ENCODE data around the gene NAALADL2.

The NAALADL2 gene

DNA sequence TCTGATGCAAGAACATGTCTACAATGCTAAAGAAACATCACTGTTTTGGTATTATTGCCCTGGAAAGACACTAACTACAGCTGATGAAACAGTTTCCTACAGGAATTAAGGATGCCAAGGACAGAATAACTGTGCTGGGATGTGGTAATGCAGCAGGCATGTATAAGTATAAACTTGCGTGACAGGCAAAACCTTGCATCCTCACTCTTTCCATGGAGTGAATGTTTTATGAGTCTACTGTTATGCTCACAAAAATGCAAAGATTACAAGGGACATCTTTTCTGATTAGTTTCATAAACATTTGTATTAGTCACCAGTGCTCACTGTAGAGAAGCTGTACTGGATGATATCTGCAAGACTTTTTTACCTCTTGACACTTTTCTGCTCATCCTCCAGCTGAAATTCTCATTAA, 143.6 kb downstream of the NAALADL2 start:
- no peak for DNase-seq

DNA sequence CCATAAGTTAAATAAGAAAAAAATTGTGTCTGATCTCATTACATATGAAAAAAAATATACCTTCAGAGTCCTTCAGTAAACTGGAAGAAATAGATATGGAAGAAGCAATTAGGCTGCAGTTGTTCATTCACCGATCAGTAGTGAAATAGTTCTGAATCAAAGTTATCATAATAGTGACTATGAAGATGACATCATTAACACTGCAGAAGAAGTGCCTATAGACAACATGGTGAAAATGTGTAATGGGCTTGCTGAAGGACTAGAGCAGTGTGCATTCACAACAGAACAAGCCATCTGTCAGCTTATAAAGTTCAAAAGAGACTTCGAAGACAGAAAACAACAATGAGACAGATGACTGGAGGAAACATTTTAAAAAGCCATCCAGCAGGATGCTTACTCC, 144.5 kb downstream of the NAALADL2 start:
- DNase-seq, result no peak

- DNase-seq, result no peak
Observed at GRCh38 chr3:175005193-175005592, 146.1 kb downstream of the NAALADL2 start.

GRCh38 chr3:175005881-175006280, 146.7 kb downstream of the NAALADL2 start:
- no peak for DNase-seq

DNA sequence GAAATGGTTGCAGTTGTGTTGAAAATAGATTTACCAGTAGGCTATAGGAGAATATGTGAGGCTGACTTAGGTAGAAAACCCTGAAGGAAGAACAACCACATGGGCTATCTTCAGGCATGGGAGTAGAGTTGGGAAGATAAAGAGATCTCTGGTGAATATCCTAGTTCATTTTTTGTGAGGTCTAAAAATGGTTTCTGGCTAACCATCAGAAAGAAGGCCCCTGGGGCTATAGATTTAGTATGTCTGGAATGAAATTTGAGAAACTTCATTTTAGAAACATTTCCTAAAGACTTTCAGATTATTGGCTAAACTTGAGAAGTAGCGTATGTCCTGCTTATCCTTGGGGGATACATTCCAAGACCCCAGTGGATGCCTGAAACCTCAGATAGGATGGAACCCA, 148.2 kb downstream of the NAALADL2 start:
- no peak for DNase-seq

- DNase-seq, result no peak
Observed at GRCh38 chr3:175009295-175009694, 150.2 kb downstream of the NAALADL2 start.

DNA sequence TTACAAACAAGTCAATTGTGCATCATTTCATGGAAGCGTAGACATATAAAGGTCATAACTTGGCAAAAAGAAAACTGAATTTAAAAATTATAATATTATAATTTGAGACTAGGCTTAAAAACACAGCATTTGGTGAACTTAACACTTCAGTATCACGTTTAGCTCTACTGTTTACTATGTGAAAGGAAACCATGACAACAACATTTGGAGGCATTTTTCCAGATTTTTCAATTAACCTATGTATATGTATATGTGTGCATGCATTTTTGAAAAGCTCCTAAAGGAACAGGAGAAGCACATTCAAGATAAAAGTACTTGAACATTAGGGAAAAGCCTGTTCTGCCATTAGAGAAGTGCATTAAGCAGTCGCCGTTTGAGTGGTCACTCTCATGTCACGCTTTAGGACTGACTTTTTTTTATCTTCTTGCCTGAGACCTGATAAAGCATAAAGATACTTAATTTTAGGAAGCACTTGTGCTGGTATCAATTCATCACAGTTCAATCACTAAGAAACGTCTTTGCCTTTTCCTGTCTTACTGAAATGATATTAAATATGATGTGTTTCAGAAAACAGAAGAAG, 156.0 kb downstream of the NAALADL2 start:
- DNase-seq, result no peak

GRCh38 chr3:175018946-175019727, 160.0 kb downstream of the NAALADL2 start:
- DNase-seq, result no peak

DNA sequence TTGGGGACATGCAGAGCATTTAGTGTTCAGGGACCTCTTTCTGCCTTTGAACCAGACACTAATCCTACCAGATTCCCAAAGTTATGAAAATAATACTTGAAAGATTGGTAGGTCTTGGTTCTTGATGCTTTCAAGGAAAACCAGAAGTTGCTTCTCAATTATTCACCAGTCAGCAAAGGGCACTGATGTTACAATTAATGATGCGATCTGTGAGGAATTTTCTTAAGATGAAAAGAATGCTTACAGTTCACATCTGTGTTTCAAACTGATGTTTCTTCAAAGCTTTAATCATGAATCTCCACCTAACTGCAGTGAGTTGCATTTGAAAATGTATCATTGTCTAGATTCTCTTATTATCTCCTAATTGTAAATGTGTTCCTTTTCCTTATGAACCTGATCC, 161.0 kb downstream of the NAALADL2 start:
- no peak for DNase-seq

DNA sequence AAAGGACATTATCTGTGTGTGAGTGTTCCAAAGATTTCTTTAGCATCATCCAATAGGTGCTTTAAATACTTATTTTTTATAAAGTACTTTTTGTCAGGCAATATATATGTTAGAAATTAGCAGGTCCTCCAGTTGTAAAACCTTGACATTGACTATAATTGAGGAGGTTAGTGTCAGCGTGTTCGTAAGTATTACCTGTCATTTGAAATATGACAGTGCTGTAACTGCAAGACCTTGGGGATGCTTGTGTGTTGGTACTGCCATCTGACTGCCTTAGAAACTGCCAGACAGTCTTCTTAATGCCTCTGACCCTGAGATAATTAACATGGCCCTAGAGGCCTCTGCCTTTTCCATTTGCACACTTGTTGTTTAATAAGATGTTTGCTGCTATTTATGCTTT, 170.7 kb downstream of the NAALADL2 start:
- no peak for DNase-seq

DNA sequence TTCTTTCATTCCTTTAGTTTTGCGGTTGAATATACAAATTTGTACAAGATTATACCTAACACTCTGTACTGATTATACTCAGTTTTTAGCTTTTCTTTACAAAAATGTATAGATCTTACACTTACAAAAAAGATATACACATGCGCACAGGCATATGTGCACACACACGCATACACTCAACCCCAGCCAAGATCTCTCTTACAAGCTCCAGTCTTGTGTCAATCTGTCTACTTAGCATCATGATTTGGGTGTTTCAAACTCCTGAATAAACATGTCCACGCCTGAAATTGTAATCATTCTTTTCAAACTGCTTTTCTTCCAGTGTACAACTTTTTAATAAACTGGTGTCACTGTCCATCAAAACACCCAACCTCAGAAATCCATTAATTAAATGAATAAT, 180.7 kb downstream of the NAALADL2 start:
- DNase-seq, result no peak

DNA sequence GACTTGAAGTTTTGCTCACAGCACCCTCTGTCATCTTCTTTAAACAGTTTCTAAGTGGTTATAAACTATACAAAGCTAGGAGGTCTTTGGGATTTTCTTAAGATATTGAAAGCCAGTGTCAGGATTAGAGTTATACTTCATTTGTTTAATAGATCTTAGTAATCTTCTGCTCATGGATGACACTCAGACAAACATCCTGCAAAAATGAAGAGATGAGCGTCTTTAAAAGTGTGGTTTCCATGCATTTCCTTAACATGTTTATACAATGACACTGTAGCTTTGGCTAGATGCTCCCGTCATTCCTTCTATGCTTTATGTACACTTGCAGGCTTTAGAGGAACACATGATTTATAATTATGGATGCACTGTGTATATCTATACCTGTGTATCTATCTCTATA, 182.2 kb downstream of the NAALADL2 start:
- no peak for DNase-seq

DNA sequence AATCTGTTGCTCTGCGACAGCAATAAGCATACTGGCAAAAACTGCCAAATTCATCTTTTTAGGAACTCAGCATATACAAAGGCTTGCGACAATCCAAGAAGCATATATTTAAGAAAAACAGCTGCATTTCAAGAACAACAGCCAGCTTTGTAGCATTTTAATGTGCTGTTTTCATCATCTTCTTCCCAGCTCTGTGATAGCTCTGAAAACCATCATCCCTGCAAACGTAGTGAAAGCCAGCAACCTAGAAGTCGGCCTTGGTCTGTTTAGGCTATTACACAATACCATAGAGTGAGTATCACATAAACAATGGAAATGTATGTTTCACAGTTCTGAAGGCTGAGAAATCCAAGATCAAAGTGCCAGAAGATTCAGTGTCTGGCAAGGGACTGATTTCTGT, 187.5 kb downstream of the NAALADL2 start:
- no peak for DNase-seq

GRCh38 chr3:175047786-175048185, 188.7 kb downstream of the NAALADL2 start:
- DNase-seq, result no peak

DNA sequence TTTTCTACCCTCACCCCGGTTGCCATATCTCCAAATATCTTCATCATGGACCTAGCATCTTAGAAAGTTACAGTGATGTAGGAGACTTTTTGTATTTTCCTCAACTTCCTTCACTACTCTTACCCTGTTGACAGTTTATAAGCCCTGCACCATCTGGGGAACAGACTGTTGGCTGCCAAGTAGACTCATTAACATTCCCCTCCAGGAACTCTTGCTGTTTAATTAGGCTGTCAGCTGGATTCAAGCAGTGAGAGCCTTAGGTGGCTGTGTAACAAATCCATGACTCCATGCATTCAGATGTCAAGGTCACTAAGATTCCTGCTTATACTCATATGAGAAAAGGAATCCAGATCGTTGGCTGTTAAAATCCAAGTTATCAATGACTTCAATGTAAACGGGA, 198.3 kb downstream of the NAALADL2 start:
- DNase-seq, result no peak

GRCh38 chr3:175059788-175060187, 200.7 kb downstream of the NAALADL2 start:
- no peak for DNase-seq

- DNase-seq, result no peak
Observed at GRCh38 chr3:175065497-175065896, 206.4 kb downstream of the NAALADL2 start.

DNA sequence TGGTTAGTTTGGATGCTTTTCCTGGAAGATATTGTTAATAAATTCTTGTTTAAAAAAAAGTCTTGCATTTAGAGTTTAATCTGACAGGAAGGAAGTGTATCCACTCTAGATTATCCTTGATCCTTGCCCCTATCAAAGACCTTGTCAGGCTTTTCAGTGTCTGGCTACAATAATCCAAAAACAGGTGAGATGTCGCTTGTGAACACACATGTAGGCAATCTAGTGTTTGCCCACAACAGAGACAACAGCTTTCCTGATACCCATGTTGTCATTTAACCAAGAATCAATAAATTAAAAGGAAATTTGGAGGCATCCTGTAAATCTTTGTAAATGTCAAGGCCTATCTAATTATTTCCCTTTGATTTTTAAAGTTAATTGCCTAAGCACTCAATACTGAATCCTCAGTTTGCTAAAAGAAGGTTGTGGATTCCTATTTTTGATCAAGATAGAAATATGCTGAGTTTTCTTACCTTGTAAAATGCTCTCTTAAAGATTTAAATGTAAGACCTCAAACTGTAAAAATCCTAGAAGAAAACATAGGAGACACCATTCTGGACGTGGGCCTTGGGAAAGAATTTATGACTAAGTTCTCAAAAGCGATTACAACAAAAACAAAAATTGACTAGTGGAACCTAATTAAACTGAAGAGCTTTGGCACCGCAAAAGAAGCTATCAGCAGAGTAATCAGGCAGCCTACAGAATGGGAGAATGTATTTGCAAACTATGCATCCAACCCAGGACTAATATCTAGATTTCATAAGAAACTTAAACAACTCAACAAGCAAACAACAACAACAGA, 207.7 kb downstream of the NAALADL2 start:
- no peak for DNase-seq

- no peak for DNase-seq
Observed at GRCh38 chr3:175068587-175068986, 209.5 kb downstream of the NAALADL2 start.

DNA sequence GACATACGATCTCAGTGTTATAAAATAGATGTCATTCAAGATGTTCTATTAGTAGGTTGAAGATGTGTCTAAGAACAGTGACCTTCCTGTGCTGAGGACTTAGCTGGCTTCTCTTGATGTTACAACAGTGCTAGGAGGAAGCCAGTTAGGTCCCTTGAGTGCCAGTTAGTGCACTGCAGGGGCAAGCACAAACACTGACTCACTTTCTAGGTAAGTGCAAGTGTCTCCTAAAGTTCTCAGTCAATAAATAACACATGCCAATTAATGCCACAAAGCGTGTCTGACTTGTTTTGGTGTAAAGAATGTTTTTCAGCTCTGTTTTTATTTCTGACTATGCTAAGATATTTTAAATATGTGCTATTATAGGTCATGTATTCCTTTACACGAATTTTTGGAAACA, 211.8 kb downstream of the NAALADL2 start:
- no peak for DNase-seq

- DNase-seq, result no peak
Observed at GRCh38 chr3:175073219-175073905, 214.2 kb downstream of the NAALADL2 start.

- DNase-seq, result no peak
Observed at GRCh38 chr3:175075269-175075668, 216.1 kb downstream of the NAALADL2 start.

GRCh38 chr3:175077216-175077615, 218.1 kb downstream of the NAALADL2 start:
- DNase-seq, result no peak

All from stimulated activated CD4-positive, alpha-beta T cell treated with anti-CD3 and anti-CD28 coated beads, Interleukin-15, amount 100 ng/mL, for 24 hours (primary cell).